CMK (cell line): ENCODE data around the gene BSDC1.
"Not testable (repeated sequence)": the region's sequence is repeated elsewhere in the genome, so short reads cannot be mapped to it uniquely, and the experiment has no call there.

Source experiments
- DNase-seq: peaks from one replicate; pipeline ENCODE4 v3.0.0-alpha.2; 2010; ENCODE audit warnings: low read depth

Gene BSDC1

GRCh38 chr1:32394141-32394889, at the start of gene BSDC1:
Gene BSDC1 (minus strand): TSS chr1:32394441. CDS start chr1:32394414, 27 bp downstream.
- DNase-seq: peak; percentile 100

GRCh38 chr1:32441467-32441866, 47.2 kb upstream of the BSDC1 start:
- DNase-seq: not testable (repeated sequence)

- DNase-seq: not testable (repeated sequence)
These were observed 44.5 kb upstream of the BSDC1 start for GRCh38 chr1:32438777-32439176.

- no peak for DNase-seq
These were observed 43.9 kb upstream of the BSDC1 start for GRCh38 chr1:32438136-32438535.

- DNase-seq: no peak
These were observed 37.6 kb upstream of the BSDC1 start for GRCh38 chr1:32431736-32432400.

- DNase-seq: no peak
These were observed 33.2 kb upstream of the BSDC1 start for GRCh38 chr1:32427264-32427963.

- no peak for DNase-seq
These were observed 32.4 kb upstream of the BSDC1 start for GRCh38 chr1:32426489-32427255.

- DNase-seq: no peak
These were observed 27.5 kb upstream of the BSDC1 start for GRCh38 chr1:32421775-32422174.

GRCh38 chr1:32414186-32414886, 20.1 kb upstream of the BSDC1 start:
- no peak for DNase-seq

- peak; percentile 86 for DNase-seq
These were observed 19.4 kb upstream of the BSDC1 start for GRCh38 chr1:32413507-32414185.

GRCh38 chr1:32411261-32411660, 17.0 kb upstream of the BSDC1 start:
- no peak for DNase-seq

- DNase-seq: no peak
These were observed 12.4 kb upstream of the BSDC1 start for GRCh38 chr1:32406629-32407111.

GRCh38 chr1:32405672-32406467, 11.6 kb upstream of the BSDC1 start:
- no peak for DNase-seq

- no peak for DNase-seq
These were observed 10.7 kb upstream of the BSDC1 start for GRCh38 chr1:32404946-32405345.

GRCh38 chr1:32400876-32401631, 6.8 kb upstream of the BSDC1 start:
- DNase-seq: no peak

GRCh38 chr1:32399843-32400242, 5.6 kb upstream of the BSDC1 start:
- DNase-seq: no peak

GRCh38 chr1:32398401-32398800, 4.2 kb upstream of the BSDC1 start:
- DNase-seq: no peak

GRCh38 chr1:32396524-32396923, 2.3 kb upstream of the BSDC1 start:
- DNase-seq: not testable (repeated sequence)

GRCh38 chr1:32394890-32395432, 720 bp upstream of the BSDC1 start:
- DNase-seq: no peak
